SK-N-SH (cell line): ENCODE measurements around the gene CLEC4G. TPM values are rescaled to one million over a fixed set of nuclear protein-coding genes. Genes with fewer than 3 reads are reported as not detected.

ENCODE experiments used
- CTCF ChIA-PET: fragments of 300-600, 350-600 bp; formaldehyde crosslinking; extraction: SDS; loops from one replicate; lab custom pipeline; 2021; lab: Yijun Ruan, JAX
- POLR2A ChIA-PET: fragments of 350-600 bp; sonication (Branson Sonifier 250); formaldehyde crosslinking; extraction: SDS; loops from one replicate; lab custom pipeline; 2020; ENCODE audit warnings: antibody characterized with exemption, inconsistent platforms; lab: Yijun Ruan, JAX
- DNase-seq: peaks from one replicate; pipeline ENCODE4 v3.0.0; 2012
- H2AFZ ChIP-seq: fragments of 200-600 bp; sonication (generic); 2 replicates; pipeline ENCODE4 v1.8.1; 2016; ENCODE audit warnings: antibody characterized with exemption, mild to moderate bottlenecking, low read depth
- H3F3A ChIP-seq: fragments of 200-600 bp; sonication (generic); replicated peaks from 2 replicates; pipeline ENCODE3; 2016; ENCODE audit warnings: antibody characterized with exemption, mild to moderate bottlenecking; ENCODE audit not compliant: insufficient read depth
- H3K27ac ChIP-seq, 2 experiments: fragments of 200-500 bp in 1 of 2; fragments of 200-600 bp in 1 of 2; sonication (Bioruptor generic) in 1 of 2; sonication (generic), shearing (Covaris generic) in 1 of 2; 2 replicates each; pipeline versions ENCODE4 v1.5.1 to v1.6.1; 2014 to 2016; ENCODE audit warnings: low read depth in 2 of 2, inconsistent platforms in 1 of 2, low read length in 1 of 2, mild to moderate bottlenecking in 1 of 2, mixed read lengths in 1 of 2
- H3K27me3 ChIP-seq: fragments of 200-600 bp; sonication (generic), shearing (Covaris generic); 2 replicates; pipeline ENCODE4 v1.6.1; 2016; ENCODE audit warnings: mixed run types; ENCODE audit not compliant: insufficient read depth
- H3K36me3 ChIP-seq, 2 experiments: fragments of 200-500 bp in 1 of 2; fragments of 200-600 bp in 1 of 2; sonication (Bioruptor generic) in 1 of 2; sonication (generic) in 1 of 2; replicated peaks in 1 of 2; 2 replicates each; pipeline versions ENCODE3 to v1.5.1; 2014 to 2016; ENCODE audit warnings: low read length in 1 of 2, mild to moderate bottlenecking in 1 of 2; ENCODE audit not compliant: insufficient read depth in 2 of 2, control insufficient read depth in 1 of 2
- H3K4me1 ChIP-seq, 2 experiments: fragments of 200-500 bp in 1 of 2; fragments of 200-600 bp in 1 of 2; sonication (Bioruptor generic) in 1 of 2; sonication (generic), shearing (Covaris generic) in 1 of 2; 2 replicates each; pipeline versions ENCODE4 v1.5.1 to v1.6.1; 2014 to 2016; ENCODE audit warnings: low read depth in 1 of 2, low read length in 1 of 2, mixed run types in 1 of 2; ENCODE audit not compliant: insufficient read depth in 2 of 2, control insufficient read depth in 1 of 2
- H3K4me2 ChIP-seq: fragments of 200-600 bp; sonication (generic), shearing (Covaris generic); 2 replicates; pipeline ENCODE4 v1.6.1; 2017; ENCODE audit warnings: mixed run types
- H3K4me3 ChIP-seq, 2 experiments: fragments of 200-500 bp in 1 of 2; fragments of 200-600 bp in 1 of 2; sonication (Bioruptor generic) in 1 of 2; sonication (generic), shearing (Covaris generic) in 1 of 2; 2 replicates each; pipeline versions ENCODE4 v1.5.1 to v1.8.1; 2014 to 2016; ENCODE audit warnings: low read depth in 2 of 2, inconsistent platforms in 1 of 2, low read length in 1 of 2, mild to moderate bottlenecking in 1 of 2, mixed read lengths in 1 of 2, moderate library complexity in 1 of 2
- H3K79me2 ChIP-seq: fragments of 200-600 bp; sonication (generic); 2 replicates; pipeline ENCODE4 v1.8.1; 2017; ENCODE audit warnings: mild to moderate bottlenecking; ENCODE audit not compliant: insufficient read depth
- H3K9ac ChIP-seq: fragments of 200-600 bp; sonication (generic); 2 replicates; pipeline ENCODE4 v1.6.1; 2017; ENCODE audit warnings: mixed run types
- H3K9me2 ChIP-seq: fragments of 200-600 bp; sonication (generic); 2 replicates; pipeline ENCODE4 v1.6.1; 2017; ENCODE audit warnings: mixed run types
- H3K9me3 ChIP-seq: fragments of 200-600 bp; sonication (generic); 2 replicates; pipeline ENCODE4 v1.6.1; 2017; ENCODE audit warnings: mixed run types, mild to moderate bottlenecking, moderate library complexity
- H4K20me1 ChIP-seq: fragments of 200-600 bp; sonication (generic); 2 replicates; pipeline ENCODE4 v1.6.1; 2017; ENCODE audit warnings: mild to moderate bottlenecking, mixed run types; ENCODE audit not compliant: insufficient read depth
- ELF1 ChIP-seq: IDR thresholded peaks from 2 replicates; pipeline ENCODE4 v1.4.0; 2012
- EP300 ChIP-seq, 2 experiments: IDR thresholded peaks; 2 replicates each; pipeline versions ENCODE4 v1.4.0 to v1.6.1; 2012; ENCODE audit warnings: borderline replicate concordance in 1 of 2, low read depth in 1 of 2, low read length in 1 of 2
- FOSL2 ChIP-seq: IDR thresholded peaks from 2 replicates; pipeline ENCODE4 v1.4.0; 2012; ENCODE audit warnings: low read depth, mild to moderate bottlenecking, moderate library complexity, borderline replicate concordance
- GATA2 ChIP-seq: sonication (generic); formaldehyde crosslinking; IDR thresholded peaks from 2 replicates; pipeline ENCODE4 v1.5.0; 2020; ENCODE audit warnings: mild to moderate bottlenecking, missing genetic modification reagents
- JUND ChIP-seq: IDR thresholded peaks from 2 replicates; pipeline ENCODE4 v1.4.0; 2012
- MEF2A ChIP-seq: IDR thresholded peaks from 2 replicates; pipeline ENCODE4 v1.4.0; 2012; ENCODE audit warnings: low read depth, borderline replicate concordance
- MXI1 ChIP-seq: IDR thresholded peaks from 2 replicates; pipeline ENCODE4 v1.6.1; 2012; ENCODE audit warnings: mild to moderate bottlenecking, low read depth, low read length, improper control_type of control experiment
- NFIC ChIP-seq: IDR thresholded peaks from 2 replicates; pipeline ENCODE4 v1.4.0; 2012; ENCODE audit warnings: borderline replicate concordance
- PBX3 ChIP-seq: IDR thresholded peaks from 2 replicates; pipeline ENCODE4; 2012
- RCOR1 ChIP-seq: fragments of 150-350 bp; IDR thresholded peaks from 2 replicates; pipeline ENCODE4 v1.6.1; 2017; ENCODE audit warnings: antibody characterized with exemption, low read length
- TAF1 ChIP-seq: IDR thresholded peaks from 2 replicates; pipeline ENCODE4 v1.6.1; 2012; ENCODE audit warnings: low read depth, mild to moderate bottlenecking, low read length, moderate library complexity, borderline replicate concordance
- TEAD4 ChIP-seq: IDR thresholded peaks from 2 replicates; pipeline ENCODE4 v1.4.0; 2012; ENCODE audit warnings: mild to moderate bottlenecking, borderline replicate concordance; ENCODE audit not compliant: insufficient read depth
- USF2 ChIP-seq: fragments of 150-350 bp; IDR thresholded peaks from 2 replicates; pipeline ENCODE4 v1.6.1; 2017; ENCODE audit warnings: antibody characterized with exemption, low read length, low read depth, borderline replicate concordance
- YY1 ChIP-seq: IDR thresholded peaks from 2 replicates; pipeline ENCODE4 v1.4.0; 2012; ENCODE audit warnings: low read depth, mild to moderate bottlenecking
- whole genome bisulfite sequencing: methylation state at CpG from one replicate; pipeline ENCODE4 v1.1.6; 2017; ENCODE audit warnings: low lambda C conversion rate; 5-methylcytosine and 5-hydroxymethylcytosine counted together
- polyA plus RNA-seq, 3 experiments: library from polyadenylated mRNA; depleted of rRNA; stranded (reverse); fragments of >200 nt; gene quantifications; 2 replicates each; pipeline ENCODE4 v1.2.3, GENCODE V29; 2012

Gene CLEC4G
- polyA plus RNA-seq, 1 of the 3 experiments (the other 2 are of a cell fraction) = not detected

- no peaks in the 10 kb centered on the region for H3K9me3 ChIP-seq
- no peaks in the 10 kb centered on the region for H3K79me2 ChIP-seq
- H3K27me3 ChIP-seq = peaks cover 69% of the 10 kb centered on the region
- no peak overlapping the region for H2AFZ ChIP-seq
- WGBS = 0% methylated on average over 4 of the region's 78 CpGs
- no peak overlapping the region for H3K27ac ChIP-seq
- H3K9ac ChIP-seq = no peak overlapping the region
- DNase-seq = no peak
- TF ChIP-seq JUND (no peak), MXI1 (no peak), NFIC (no peak), ELF1 (no peak), RCOR1 (no peak), YY1 (no peak), FOSL2 (no peak), TEAD4 (no peak), MEF2A (no peak), TAF1 (no peak), GATA2 (no peak)
- TF ChIP-seq, all 33 proteins: peak for 0
- no peaks in the 10 kb centered on the region for H3K9me2 ChIP-seq
- no peaks in the 10 kb centered on the region for H3K36me3 ChIP-seq
- POLR2A ChIA-PET = no interaction called here
- CTCF ChIA-PET = no interaction called here
- H3K4me3 ChIP-seq = no peak overlapping the region
- no peaks in the 10 kb centered on the region for H4K20me1 ChIP-seq
- no peak overlapping the region for H3K4me2 ChIP-seq
- H3K4me1 ChIP-seq = no peaks in the 10 kb centered on the region
- no peaks in the 10 kb centered on the region for H3F3A ChIP-seq
These were observed 1.4 kb downstream of the CLEC4G start for GRCh38 chr19:7730286-7731217.

DNA sequence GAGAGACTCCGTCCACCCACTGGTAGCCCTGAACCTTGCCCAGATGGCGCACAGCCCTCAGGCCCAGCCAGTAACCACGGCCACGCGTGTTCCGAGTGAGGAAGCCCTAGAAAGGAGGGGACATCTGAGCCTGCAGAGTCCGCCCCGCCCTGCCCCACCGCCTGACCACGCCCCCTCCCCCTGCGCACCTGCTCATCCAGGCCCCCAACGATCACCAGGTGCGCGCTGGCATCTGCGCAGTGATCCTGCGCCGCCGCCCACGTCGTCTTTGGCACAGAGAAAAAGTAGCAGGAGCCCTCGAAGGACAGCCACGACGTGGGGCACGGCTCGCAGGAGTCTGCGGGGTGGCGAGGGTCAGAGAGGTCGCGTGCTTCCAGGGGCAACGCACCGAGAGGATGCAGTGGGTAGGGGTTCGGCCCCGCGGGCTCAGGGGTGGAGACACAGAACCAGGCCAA is 2.1 kb downstream of the CLEC4G start:
- Histone ChIP-seq H3K4me2 (no peak overlapping the region), H3K36me3 (no peaks in the 10 kb centered on the region), H3K4me1 (no peaks in the 10 kb centered on the region), H4K20me1 (no peaks in the 10 kb centered on the region), H3K27me3 (peaks cover 76% of the 10 kb centered on the region), H3K9me3 (no peaks in the 10 kb centered on the region), H3K79me2 (no peaks in the 10 kb centered on the region), H2AFZ (no peak overlapping the region), H3F3A (no peaks in the 10 kb centered on the region), H3K27ac (no peak overlapping the region), H3K9me2 (no peaks in the 10 kb centered on the region), H3K4me3 (no peak overlapping the region), H3K9ac (no peak overlapping the region)
- no peak for DNase-seq
- WGBS = 7% methylated on average over 6 of the region's 34 CpGs
- TF ChIP-seq EP300 (IDR thresholded peaks at IDR 0.05; ENCODE audit: borderline replicate concordance in 1 of 2, low read depth in 1 of 2, low read length in 1 of 2) (no peak), USF2 (no peak), PBX3 (no peak)
- CTCF ChIA-PET = no interaction called here
- POLR2A ChIA-PET = no interaction called here
